HG03095 (cell line): ENCODE results near the gene GTF2A2.

Source experiments
- ATAC-seq: cut with Tn5 transposase; IDR thresholded peaks from one replicate; pipeline ENCODE4 v1.9.1; 2021; ENCODE audit warnings: moderate library complexity; ENCODE audit not compliant: unreplicated experiment

GTF2A2 gene

DNA sequence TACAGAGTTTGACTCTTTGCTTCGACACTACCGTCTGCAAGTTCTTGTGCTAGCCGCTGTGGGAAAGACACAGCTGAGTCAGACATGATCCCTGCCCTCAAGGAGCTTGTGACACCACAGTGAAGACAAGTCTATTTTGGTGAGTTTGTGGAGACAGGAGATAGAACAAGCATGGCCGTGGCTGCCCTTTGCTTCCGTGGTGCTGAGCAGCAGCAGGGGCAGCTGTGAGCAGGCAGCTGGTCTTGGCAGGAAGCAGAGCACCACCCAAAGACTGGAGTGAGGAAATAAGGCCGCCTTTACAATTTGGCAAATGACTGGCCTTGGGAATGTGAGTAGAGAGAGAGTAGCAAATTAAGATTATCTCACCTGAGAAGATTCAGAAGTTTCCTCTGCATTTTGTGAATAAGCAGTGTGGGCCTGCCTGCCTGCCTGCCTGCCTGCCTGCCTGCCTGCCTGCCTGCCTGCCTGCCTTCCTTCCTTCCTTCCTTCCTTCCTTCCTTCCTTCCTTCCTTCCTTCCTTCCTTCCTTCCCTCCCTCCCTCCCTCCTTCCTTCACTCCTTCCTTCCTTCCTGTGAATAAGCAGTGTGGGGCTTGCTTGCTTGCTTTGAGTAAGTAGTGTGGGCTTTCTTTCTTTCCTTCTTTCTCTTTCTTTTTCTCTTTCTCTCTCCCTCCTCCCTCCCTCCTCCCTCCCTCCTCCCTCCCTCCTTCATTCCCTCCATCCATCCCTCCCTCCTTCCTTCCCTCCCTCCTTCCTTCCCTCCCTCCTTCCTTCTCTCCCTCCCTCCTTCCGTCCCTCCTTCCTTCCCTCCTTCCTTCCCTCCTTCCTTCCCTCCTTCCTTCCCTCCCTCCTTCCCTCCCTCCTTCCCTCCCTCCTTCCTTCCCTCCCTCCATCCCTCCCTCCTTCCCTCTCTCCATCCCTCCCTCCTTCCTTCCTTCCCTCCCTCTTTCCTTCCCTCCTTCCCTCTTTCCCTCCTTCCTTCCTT is 47.3 kb downstream of the GTF2A2 start:
- ATAC-seq, result no peak

DNA sequence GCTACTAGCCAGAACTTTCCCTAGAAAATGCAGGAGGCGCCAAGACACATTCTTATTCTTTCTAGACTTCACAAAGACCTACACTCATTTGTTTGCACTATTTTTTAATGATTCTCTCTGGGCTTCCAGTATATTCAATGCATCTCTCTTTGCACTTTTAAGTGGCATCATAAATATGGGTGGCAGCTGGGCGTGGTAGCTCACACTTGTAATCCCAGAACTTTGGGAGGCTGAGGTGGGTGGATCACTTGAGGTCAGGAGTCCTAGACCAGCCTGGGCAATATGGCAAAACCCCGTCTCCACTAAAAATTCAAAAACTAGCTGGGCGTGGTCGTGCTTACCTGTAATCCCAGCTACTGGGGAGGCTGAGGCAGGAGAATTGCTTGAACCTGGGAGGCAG is 51.3 kb downstream of the GTF2A2 start:
- ATAC-seq, result no peak

DNA sequence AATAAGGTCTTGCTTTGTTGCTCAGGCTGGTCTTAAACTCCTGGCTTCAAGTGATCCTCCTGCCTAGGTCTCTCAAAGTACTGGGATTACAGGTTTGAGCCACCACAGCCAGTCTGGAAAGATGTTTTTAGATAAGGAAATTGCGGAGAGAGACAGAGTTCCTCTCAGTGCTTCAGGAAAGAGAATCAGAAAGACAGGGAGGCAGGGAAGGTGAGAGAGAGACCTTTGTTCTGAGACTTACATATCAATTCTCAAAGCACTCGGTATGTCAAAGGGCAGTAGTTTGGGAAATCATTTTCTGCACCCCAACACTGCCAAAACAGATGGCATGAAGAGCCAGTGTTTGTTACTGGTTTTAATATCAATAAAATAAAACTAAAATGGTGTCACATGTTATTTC is 58.9 kb downstream of the GTF2A2 start:
- no peak for ATAC-seq

DNA sequence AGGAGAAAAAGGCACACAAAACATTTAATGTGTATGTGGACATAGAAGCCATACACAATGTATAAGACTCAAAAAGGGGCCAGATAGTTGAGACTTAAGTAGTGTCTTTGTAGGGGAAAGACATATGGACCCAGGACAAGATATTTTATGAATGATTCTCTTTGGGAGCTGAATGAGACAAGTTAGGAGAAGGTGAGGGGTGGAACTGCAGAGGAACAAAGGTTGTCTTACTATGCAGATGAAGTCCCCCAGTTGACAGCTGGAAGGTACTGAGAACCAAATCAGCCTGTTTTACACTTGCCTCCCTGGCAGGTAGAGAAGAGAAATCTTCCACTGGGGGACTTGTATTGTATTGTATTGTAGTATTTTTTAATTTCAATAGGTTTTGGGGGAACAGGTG is 60.7 kb downstream of the GTF2A2 start:
- ATAC-seq, result no peak

DNA sequence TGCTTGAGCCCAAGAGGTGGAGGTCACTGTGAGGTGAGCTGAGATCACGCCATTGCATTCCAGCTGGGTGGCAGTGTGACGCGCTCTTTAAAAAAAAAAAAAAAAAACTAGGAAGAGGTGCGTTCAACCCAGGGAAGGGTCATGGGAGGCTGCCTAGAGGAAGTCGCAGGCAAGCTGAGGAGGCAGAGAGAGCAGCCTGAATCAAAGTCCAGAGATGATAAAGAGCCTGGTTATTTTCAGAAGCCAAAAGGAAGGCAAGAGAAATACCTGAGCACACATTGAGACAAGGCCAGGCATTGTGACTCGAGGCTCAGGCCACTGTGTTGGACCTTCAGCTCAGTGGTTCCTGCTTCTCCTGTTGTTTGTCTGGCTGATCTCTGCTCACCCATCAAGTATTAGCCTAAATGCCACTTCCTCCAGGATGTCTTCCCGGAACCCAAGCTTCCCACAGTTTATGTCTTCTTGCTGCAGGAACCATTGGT is 61.8 kb downstream of the GTF2A2 start:
- ATAC-seq, result no peak

DNA sequence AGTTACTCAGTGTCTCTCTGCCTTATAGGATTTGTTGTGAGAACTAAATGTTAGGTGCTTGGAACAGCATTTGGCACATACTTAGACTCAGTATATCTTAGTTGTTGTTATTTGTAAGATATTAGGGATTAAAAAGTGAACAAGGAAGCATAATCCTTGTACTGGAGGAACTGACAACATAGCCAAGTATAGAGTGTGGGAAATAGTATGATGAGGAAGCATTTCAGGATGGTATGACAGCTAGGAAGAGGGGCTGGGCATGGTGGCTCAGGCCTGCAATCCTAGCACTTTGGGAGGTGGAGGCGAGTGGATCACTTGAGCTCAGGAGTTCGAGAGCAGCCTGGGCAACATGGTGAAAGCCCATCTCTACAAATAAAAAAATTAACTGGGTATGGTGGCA is 62.3 kb downstream of the GTF2A2 start:
- ATAC-seq, result no peak

DNA sequence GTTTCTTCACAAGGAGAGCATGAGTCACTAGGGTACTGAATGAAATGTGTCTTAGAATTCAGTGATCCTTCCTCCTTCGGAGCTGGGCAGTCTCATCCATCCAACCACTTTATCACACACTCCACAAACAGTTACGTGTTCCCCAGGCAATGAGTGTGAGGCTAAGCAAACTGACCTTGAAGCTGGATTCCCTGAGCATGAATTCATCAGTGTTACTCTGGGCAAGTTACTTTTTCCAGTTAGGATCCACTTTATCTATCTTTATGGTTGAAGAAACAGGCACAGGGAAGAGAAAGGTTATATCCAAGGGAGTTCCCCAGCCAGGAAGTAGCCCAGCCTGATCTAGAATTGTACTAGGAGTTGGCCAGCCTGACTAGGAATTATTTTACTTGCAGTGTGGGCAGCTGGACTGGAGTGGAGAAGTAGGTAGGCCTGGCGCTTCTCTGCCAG is 62.8 kb downstream of the GTF2A2 start:
- ATAC-seq, result no peak

DNA sequence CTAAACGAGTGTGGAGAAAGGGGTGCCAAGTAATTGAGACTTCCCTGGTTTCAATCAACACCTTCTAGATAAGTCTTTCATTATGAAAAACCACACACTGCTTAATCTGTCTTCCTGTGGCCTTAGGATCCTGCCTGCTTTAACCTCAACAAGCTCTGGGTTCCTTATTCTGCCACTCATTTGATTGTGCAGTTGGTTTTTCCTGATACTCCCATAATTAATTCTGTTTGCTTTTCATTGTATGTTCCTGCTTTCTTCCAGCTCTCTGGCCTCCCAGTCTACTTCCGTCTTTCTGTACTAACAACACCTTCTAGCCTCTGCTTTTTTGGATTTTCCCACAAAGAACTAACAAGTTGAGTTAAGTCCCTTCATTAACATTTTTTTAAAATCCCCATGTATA is 66.0 kb downstream of the GTF2A2 start:
- ATAC-seq, result no peak

DNA sequence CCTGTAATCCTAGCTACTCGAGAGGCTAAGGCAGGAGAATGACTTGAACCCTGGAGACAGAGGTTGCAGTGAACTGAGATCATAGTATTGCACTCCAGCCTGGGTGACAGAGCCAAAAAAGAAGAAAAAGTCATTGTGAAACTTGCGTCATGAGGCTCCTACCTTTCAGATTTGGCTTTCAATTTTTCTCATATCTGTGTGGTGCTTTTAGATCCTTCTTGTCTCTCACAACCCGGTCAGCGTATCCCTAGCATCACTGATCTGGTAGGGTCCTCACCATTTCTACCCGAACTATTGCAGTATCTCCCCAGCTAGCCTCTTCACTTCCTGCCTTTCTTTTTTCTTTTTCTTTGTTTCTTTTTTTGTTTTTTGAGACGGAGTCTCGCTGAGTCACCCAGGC is 67.3 kb downstream of the GTF2A2 start:
- no peak for ATAC-seq
